ENCODE data around the gene SPRYD7. TPM values are rescaled to one million over a fixed set of nuclear protein-coding genes. Genes with fewer than 3 reads are reported as not detected.

The SPRYD7 gene
- total and polyA plus RNA-seq, 2 of the 13 experiments (the other 11 are each of a cell fraction or from before 2014, with no cell fraction given), result 2.7 to 5.9 TPM

DNA sequence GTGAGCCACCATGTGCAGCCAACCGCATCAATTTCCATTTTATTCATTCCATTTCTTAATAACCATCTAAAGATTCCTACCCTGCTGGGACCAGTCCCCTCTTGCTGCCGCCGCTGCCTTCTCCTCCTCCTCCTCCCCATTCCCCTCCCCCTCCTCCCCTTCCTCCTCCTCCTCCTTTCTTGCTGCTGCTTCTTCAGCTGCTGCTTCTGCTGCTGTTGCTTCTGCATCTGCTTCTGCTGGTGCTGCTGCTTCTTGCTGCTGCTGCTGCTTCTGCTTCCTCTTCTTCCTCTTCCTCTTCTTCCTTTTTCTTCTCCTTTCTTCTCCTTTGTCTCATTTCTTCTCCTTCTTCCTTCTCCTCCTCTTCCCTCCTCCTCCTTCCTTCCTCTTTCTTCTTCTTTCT, 20.0 kb upstream of the SPRYD7 start:
- FAIRE-seq, result no peak

More for the DNA sequence above, 20.0 kb upstream of the SPRYD7 start:
- DNase-seq (ENCODE audit: low spot score) (no peak), ATAC-seq (no peak)
- Histone ChIP-seq H3K79me2 (ENCODE audit: insufficient read depth, low read length) (no peaks in the 10 kb centered on the region), H3K4me1 (ENCODE audit: insufficient read depth, low read length) (peaks cover 17% of the 10 kb centered on the region), H3K4me2 (ENCODE audit: low read depth, low read length) (no peak overlapping the region), H4K20me1 (ENCODE audit: insufficient read depth, low read length) (no peaks in the 10 kb centered on the region), H2AFZ (ENCODE audit: low read length) (no peak overlapping the region), H3K36me3 (replicated peaks in 1 of 2; ENCODE audit: control insufficient read depth in 1 of 2, insufficient read depth in 2 of 2, low read length in 2 of 2) (no peaks in the 10 kb centered on the region), H3K4me3 (replicated peaks in 1 of 3; ENCODE audit: insufficient read depth in 1 of 3, low read depth in 2 of 3, low read length in 3 of 3) (no peak overlapping the region), H3K9ac (ENCODE audit: insufficient read depth, low read depth, low read length) (no peak overlapping the region), H3K9me3 (ENCODE audit: low read length) (0 out of 2 replicates have a peak, but pooled peaks cover 6% of the 10 kb centered on the region), H3K27me3 (ENCODE audit: control insufficient read depth in 1 of 2, insufficient read depth in 2 of 2, low read length in 2 of 2) (no peaks in the 10 kb centered on the region), H3K27ac (ENCODE audit: extremely low read length, insufficient read depth, low read length) (no peak overlapping the region)
- in situ Hi-C loops (cut with HindIII; ENCODE audit: extremely low pct_ligation_motif_present, low pct_unique_long_range_greater_than_20kb) (no loop called here), intact Hi-C loops (cut with micrococcal nuclease; ENCODE audit: unreplicated experiment) (no loop called here)
- CTCF ChIA-PET (ENCODE audit: low intra/inter-chr PET ratio, low total read pairs), result no interaction called here
- BruUV-seq (replicated peaks), result no TSS peak
- 88% methylated on average over 3 of the region's 3 CpGs for WGBS (ENCODE audit: low lambda C conversion rate)
- POLR2A ChIA-PET, result no interaction called here
- TF ChIP-seq, protein P1, sequence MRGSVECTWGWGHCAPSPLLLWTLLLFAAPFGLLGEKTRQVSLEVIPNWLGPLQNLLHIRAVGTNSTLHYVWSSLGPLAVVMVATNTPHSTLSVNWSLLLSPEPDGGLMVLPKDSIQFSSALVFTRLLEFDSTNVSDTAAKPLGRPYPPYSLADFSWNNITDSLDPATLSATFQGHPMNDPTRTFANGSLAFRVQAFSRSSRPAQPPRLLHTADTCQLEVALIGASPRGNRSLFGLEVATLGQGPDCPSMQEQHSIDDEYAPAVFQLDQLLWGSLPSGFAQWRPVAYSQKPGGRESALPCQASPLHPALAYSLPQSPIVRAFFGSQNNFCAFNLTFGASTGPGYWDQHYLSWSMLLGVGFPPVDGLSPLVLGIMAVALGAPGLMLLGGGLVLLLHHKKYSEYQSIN (CRISPR knock-in tag; IDR thresholded peaks at IDR 0.05; ENCODE audit: borderline replicate concordance), result no peak
- TF ChIP-seq, protein P2, sequence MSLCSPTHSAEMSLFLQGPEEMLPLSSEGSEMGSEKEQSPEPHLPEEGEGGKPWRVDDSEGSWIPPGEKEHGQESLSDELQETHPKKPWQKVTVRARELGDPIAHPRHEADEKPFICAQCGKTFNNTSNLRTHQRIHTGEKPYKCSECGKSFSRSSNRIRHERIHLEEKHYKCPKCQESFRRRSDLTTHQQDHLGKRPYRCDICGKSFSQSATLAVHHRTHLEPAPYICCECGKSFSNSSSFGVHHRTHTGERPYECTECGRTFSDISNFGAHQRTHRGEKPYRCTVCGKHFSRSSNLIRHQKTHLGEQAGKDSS (CRISPR knock-in tag; IDR thresholded peaks at IDR 0.05; ENCODE audit: borderline replicate concordance, low read depth), result no peak
- TF ChIP-seq ZNF713 (CRISPR knock-in tag; IDR thresholded peaks at IDR 0.05) (no peak), MAFK (conservative IDR thresholded peaks at IDR 0.05 in 1 of 2, IDR thresholded peaks at IDR 0.05 in 1 of 2; ENCODE audit: low read length in 2 of 2) (no peak), RFXANK (CRISPR knock-in tag; IDR thresholded peaks at IDR 0.05) (no peak)
- TF ChIP-seq, protein P3, sequence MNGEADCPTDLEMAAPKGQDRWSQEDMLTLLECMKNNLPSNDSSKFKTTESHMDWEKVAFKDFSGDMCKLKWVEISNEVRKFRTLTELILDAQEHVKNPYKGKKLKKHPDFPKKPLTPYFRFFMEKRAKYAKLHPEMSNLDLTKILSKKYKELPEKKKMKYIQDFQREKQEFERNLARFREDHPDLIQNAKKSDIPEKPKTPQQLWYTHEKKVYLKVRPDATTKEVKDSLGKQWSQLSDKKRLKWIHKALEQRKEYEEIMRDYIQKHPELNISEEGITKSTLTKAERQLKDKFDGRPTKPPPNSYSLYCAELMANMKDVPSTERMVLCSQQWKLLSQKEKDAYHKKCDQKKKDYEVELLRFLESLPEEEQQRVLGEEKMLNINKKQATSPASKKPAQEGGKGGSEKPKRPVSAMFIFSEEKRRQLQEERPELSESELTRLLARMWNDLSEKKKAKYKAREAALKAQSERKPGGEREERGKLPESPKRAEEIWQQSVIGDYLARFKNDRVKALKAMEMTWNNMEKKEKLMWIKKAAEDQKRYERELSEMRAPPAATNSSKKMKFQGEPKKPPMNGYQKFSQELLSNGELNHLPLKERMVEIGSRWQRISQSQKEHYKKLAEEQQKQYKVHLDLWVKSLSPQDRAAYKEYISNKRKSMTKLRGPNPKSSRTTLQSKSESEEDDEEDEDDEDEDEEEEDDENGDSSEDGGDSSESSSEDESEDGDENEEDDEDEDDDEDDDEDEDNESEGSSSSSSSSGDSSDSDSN (CRISPR knock-in tag; IDR thresholded peaks at IDR 0.05), result no peak
